Adipocyte (in vitro differentiated cells): ENCODE results near the gene P4HA3.

Experiments
- DNase-seq: peaks from one replicate; pipeline ENCODE4 v3.0.0-alpha.2; 2015; ENCODE audit warnings: low read depth
- H3K27me3 ChIP-seq: replicated peaks from 2 replicates; pipeline ENCODE4 v1.7.0; 2013; ENCODE audit warnings: mild to moderate bottlenecking, low read length, moderate library complexity; ENCODE audit not compliant: control insufficient read depth, insufficient read depth
- H3K36me3 ChIP-seq: 2 replicates; pipeline ENCODE4 v1.7.0; 2013; ENCODE audit warnings: low read length, mild to moderate bottlenecking, moderate library complexity; ENCODE audit not compliant: control insufficient read depth, insufficient read depth, severe bottlenecking
- H3K4me1 ChIP-seq: 2 replicates; pipeline ENCODE4 v1.7.0; 2013; ENCODE audit warnings: mild to moderate bottlenecking, low read length, moderate library complexity; ENCODE audit not compliant: control insufficient read depth, insufficient read depth
- H3K4me3 ChIP-seq: 2 replicates; pipeline ENCODE4 v1.7.0; 2013; ENCODE audit warnings: mild to moderate bottlenecking, low read length, moderate library complexity
- H3K9ac ChIP-seq: 2 replicates; pipeline ENCODE4 v1.7.0; 2013; ENCODE audit warnings: mild to moderate bottlenecking, low read length, moderate library complexity
- H3K9me3 ChIP-seq: 2 replicates; pipeline ENCODE4 v1.7.0; 2013; ENCODE audit warnings: mild to moderate bottlenecking, low read length, moderate library complexity; ENCODE audit not compliant: control insufficient read depth

The P4HA3 gene

DNA sequence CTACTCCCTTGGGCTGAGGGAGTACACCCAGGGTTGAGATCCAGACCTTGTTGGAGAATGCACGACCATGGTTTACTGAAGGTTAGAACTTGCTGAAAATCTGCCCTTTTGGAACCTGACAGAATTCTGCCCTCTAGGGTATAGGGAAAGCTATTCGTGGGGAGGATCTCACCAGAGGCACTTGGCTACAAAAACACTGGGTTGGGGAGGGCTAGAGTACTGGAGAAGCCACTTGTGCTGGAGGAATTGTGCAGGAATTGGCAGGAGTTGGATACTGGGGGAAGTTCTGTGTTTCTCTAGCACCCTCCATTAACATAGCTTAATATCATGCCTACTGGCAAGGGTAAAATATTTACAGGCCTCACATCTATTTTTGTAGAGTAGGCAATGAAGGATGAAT is 84.5 kb downstream of the P4HA3 start:
- H3K36me3 ChIP-seq, result peaks cover 43% of the 10 kb centered on the region
- DNase-seq, result no peak
- peaks cover 9% of the 10 kb centered on the region for H3K4me1 ChIP-seq
- H3K9me3 ChIP-seq, result no peaks in the 10 kb centered on the region
- H3K4me3 ChIP-seq, result no peak overlapping the region
- H3K9ac ChIP-seq, result no peak overlapping the region
- H3K27me3 ChIP-seq, result no peaks in the 10 kb centered on the region

DNA sequence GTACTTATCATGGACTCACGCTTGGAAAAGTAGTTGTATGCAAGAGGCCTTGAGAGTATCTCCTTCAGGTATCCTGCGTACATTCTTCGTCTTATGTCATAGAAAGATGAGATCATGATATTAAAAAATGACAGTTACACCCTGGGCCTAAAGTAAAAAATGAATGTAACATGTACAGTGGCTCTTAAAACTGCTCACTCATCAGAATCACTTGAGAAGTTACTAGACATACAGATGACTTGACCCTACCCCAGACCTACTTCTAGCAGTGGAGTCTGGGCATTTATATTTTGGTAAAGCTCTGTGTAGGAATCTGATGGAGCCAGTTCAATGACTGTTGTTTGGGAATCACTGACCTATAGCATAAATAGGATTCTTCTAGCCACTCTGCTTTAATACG is 85.9 kb downstream of the P4HA3 start:
- Histone ChIP-seq H3K36me3 (peaks cover 29% of the 10 kb centered on the region), H3K9me3 (no peaks in the 10 kb centered on the region), H3K4me3 (no peak overlapping the region), H3K27me3 (no peaks in the 10 kb centered on the region), H3K4me1 (peaks cover 9% of the 10 kb centered on the region), H3K9ac (no peak overlapping the region)
- DNase-seq, result no peak

DNA sequence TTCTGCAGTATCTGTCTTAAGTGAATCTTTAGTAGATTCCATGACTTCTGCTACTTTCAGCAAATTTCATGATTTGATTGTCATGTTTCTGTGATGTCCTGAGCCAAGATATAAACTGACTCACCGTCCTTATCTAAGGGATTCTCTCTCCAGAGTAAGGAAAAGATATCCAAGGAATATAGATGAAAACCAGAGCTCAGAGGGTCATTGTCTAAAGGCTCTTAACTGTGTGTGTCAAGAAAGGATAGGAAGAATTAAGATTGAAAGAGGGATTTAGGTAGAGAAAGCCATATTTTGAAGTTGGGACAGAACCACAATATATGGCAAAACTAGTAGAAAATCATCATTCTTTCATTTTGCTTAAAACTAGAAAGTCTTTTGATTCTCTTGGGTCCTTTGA is 89.6 kb downstream of the P4HA3 start:
- Histone ChIP-seq H3K9ac (no peak overlapping the region), H3K27me3 (no peaks in the 10 kb centered on the region), H3K36me3 (peaks cover 15% of the 10 kb centered on the region), H3K4me1 (no peaks in the 10 kb centered on the region), H3K9me3 (no peaks in the 10 kb centered on the region), H3K4me3 (no peak overlapping the region)
- no peak for DNase-seq

DNA sequence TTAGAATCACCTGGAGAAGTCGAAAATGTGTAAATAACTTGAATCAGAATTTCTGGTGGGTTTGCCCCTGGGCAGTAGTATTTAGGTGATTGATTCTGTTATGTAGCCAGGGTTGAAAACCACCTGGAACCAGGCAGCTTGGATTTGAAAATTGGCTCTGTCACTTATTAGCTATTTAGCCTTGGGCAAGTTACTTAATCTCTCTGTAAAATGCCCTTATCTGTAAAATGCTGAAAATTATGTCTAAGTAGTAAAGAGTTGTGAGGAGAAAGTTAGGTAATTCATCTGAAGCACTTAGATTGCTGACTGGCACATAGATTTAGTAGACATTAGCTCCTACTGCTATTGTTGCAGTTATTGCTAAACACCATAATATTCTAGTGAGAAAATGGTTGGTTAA is 91.1 kb downstream of the P4HA3 start:
- DNase-seq, result peak; percentile 21
- H3K4me1 ChIP-seq, result no peaks in the 10 kb centered on the region
- peaks cover 9% of the 10 kb centered on the region for H3K36me3 ChIP-seq
- H3K4me3 ChIP-seq, result no peak overlapping the region
- no peaks in the 10 kb centered on the region for H3K27me3 ChIP-seq
- no peaks in the 10 kb centered on the region for H3K9me3 ChIP-seq
- no peak overlapping the region for H3K9ac ChIP-seq
